Measurements from ENCODE around the gene ERBB4.

ERBB4 gene

GRCh38 chr2:212005085-212005671, 533.4 kb downstream of the ERBB4 start:
- DNase-seq (ENCODE audit: low spot score), result no peak

GRCh38 chr2:212001325-212001724, 537.3 kb downstream of the ERBB4 start:
- no peak for DNase-seq (ENCODE audit: low spot score)

- no peak for DNase-seq (ENCODE audit: low spot score)
Observed at GRCh38 chr2:211996857-211997256, 541.7 kb downstream of the ERBB4 start.

- no peak for DNase-seq (ENCODE audit: low spot score)
Observed at GRCh38 chr2:211994806-211995205, 543.8 kb downstream of the ERBB4 start.

DNA sequence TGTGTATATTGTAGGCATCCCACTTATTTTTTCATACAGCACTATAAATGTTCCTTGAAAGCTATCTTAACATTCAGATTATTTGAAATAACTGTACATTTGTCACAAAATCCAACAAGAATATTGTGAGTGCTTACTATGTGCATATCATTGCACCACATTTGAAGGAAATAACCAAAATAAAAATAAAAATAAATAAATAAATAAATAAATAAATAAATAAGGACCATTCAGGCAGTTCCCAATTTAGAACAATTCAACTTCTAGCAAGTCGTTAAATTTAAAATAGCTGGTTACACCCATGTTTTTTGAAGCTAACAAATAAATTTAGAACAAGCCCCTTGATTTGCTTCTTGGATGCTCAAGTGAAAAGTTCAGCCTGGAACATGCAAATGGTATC, 548.3 kb downstream of the ERBB4 start:
- DNase-seq (ENCODE audit: low spot score), result no peak

DNA sequence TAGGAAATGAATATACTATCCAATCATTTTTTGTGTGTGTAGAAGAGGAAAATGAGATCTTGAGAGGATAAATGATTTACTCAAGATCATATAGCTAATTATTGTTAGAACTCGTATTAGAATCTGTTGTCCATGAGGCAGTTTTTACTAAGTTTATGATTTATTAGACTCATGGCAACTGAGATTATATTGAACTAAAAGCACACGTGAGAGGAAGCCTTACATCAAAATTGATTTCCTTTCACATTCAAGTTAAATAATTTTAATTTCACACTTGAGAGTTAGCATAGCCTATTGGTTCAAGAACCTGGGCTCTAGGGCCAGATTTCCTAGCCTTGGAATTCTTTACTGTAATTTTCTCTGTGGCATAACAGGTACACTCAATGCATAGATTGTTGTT, 552.3 kb downstream of the ERBB4 start:
- no peak for DNase-seq (ENCODE audit: low spot score)

DNA sequence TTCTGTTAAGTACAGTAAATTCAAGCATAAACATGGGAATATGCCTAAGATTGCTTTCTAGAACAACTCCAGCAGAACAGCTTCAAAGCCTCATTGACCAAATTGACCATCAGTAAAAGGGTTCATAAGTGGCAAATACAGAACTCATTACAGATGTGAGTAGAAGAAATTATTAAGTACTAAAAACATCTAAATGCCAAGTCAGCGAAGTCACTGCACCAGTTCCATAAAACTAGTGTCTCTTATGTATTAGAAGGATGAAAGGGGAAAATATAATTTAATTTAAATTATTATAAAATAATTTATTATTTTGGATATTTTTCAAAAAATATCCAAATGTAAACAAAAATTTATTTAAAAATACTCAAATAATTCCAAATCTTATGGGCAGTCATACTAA, 553.2 kb downstream of the ERBB4 start:
- DNase-seq (ENCODE audit: low spot score), result no peak

- no peak for DNase-seq (ENCODE audit: low spot score)
Observed at GRCh38 chr2:211982162-211982561, 556.4 kb downstream of the ERBB4 start.

DNA sequence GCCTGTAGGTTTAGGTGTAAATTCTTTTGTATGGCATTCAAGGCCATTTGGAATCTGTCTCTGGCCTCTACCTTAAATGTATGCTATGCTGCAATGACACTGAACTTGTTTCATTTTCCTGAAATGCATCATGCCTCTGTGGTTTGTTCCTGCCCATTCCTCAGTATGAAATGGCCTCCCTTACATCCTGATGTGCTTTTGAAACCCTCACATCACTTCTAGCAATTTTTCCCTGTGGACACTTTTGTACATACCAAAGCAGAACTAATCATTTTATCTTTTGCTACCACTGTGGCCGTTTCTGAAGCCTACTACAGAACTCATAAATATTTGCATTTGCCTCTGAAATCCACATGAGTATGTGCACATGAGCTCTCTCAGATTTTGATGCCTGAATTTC, 557.2 kb downstream of the ERBB4 start:
- DNase-seq (ENCODE audit: low spot score), result no peak

DNA sequence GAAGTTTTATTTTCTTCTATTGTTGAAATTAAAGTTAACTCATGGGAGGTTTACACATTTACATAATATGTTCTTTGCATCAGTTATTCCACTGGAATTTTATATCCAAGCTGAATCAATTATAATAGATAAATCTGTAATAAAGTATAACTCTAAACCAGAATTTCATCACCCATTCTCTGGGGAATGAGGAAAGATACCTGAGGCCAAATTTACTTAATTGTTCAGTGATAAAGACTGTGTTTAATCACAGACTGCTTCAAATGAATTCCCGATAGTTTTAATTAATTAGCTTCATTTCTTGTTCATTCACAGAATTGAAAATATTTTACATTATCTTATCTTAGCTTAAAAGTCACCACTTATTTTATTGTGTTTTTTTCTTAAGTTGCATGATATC, 562.5 kb downstream of the ERBB4 start:
- DNase-seq (ENCODE audit: low spot score), result no peak

DNA sequence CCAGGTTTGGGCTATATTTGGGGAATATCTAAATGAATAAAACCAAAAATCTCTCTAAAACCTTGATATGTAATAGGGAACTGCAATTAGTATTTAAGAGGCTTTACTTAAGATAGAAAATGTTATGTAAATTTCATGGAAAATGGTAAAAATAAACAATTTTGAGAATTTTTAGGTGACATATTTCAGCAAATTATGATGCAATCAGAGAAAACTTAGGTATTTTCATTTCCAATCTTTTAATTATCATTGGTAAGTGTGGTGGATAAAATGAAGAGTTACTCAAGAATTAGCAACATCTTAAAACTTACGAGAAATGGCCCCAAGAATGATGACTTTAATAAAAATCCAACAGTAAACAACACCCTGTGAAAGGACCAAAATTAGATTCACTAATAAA, 571.4 kb downstream of the ERBB4 start:
- no peak for DNase-seq (ENCODE audit: low spot score)

DNA sequence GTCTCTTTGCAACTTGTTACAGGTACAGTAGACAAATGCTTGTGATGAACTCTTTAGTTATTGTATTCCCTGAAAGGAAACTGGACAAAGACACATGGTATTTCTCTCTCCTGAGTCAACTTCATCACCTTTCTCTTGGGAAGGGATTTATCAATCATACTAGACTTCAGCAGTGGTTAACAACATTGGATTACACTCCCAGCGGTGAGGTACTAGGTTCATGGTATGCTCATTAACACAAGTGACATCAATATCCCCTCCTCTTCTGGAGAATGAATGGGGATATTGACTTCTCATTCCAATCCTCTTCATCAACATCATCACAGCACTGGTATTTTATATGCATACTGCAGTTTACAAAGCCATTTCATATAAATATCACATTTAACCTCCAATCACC, 574.6 kb downstream of the ERBB4 start:
- no peak for DNase-seq (ENCODE audit: low spot score)

DNA sequence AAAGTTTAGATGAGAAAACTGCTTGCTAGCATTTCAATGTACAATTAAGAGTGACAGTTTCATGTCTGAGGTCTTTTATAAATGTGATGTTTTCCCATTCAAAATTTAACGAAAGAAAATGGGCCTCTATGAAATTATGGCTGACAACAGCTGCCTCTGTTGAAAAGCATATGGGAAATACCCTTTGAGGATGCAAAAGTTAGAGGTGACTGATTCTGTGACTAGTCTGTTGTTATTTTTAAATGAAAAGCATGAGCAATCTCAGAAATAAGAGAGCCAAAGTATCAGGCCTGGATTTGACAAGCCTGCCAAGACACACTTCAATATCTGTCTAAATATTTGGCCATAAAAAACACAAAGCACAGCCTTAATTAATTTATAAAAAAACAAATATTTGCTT, 580.8 kb downstream of the ERBB4 start:
- no peak for DNase-seq (ENCODE audit: low spot score)

DNA sequence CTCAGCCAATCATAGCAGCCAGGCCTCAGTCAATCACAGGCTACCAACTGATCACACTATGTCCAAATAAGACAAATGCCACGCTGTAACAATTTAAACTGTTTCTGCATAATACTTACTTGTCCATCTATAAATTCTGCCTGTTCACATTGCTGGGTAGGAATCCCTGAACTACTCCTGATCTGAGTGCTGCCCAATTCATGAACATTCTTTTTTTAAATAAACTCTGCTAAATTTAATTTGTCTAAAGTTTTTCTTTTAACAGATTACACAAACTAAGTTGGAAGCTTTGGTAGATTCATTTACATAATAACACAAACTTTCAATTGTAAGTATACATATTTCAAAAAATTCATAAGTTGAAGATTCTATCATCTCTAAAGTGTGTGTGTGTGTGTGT, 583.0 kb downstream of the ERBB4 start:
- no peak for DNase-seq (ENCODE audit: low spot score)

GRCh38 chr2:211948932-211949331, 589.7 kb downstream of the ERBB4 start:
- no peak for DNase-seq (ENCODE audit: low spot score)

GRCh38 chr2:211946960-211947359, 591.6 kb downstream of the ERBB4 start:
- no peak for DNase-seq (ENCODE audit: low spot score)

- no peak for DNase-seq (ENCODE audit: low spot score)
Observed at GRCh38 chr2:211944572-211944971, 594.0 kb downstream of the ERBB4 start.

DNA sequence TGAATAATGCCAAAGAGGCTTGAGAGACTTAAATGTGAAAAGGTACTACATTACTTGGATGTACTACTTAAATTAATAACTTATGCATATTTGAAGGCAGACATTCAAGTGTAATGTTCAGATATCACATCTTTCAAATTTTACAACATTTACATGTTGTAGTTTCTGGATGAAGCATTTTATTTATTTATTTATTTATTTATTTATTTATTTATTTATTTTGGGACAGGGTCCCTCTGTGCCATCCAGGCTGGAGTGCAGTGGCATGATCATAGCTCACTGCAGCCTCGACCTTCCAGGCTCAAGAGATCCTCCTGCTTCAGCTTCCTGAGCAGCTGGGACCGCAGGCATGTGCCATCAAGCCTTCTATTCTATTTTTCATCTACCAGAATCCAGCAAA, 596.4 kb downstream of the ERBB4 start:
- DNase-seq (ENCODE audit: low spot score), result no peak

GRCh38 chr2:211941216-211941747, 597.3 kb downstream of the ERBB4 start:
- no peak for DNase-seq (ENCODE audit: low spot score)

- DNase-seq (ENCODE audit: low spot score), result no peak
Observed at GRCh38 chr2:211939177-211939576, 599.4 kb downstream of the ERBB4 start.

- no peak for DNase-seq (ENCODE audit: low spot score)
Observed at GRCh38 chr2:211934811-211935210, 603.8 kb downstream of the ERBB4 start.

DNA sequence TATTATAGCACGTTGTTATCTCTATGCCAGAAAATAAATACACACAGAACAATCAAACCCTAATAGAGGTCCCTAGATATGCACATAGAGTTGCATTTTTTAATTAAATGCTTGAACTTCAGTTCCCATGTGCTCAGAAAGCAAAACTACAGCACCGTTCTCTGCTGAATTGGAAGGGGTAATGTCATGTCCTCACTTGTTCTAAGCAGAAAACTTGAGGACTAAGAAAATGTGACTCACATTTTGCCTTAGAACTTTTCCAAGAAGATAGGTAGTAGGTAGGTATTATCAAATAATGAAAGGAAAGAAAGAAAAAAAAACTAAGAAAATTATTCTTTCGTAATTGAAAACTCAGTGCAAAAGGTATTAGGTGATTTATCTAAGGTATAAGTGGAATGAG, 607.3 kb downstream of the ERBB4 start:
- no peak for DNase-seq (ENCODE audit: low spot score)

GRCh38 chr2:211930331-211930730, 608.3 kb downstream of the ERBB4 start:
- no peak for DNase-seq (ENCODE audit: low spot score)

GRCh38 chr2:211928201-211928600, 610.4 kb downstream of the ERBB4 start:
- DNase-seq (ENCODE audit: low spot score), result no peak

GRCh38 chr2:211923019-211923418, 615.6 kb downstream of the ERBB4 start:
- no peak for DNase-seq (ENCODE audit: low spot score)
